HL-60 (cell line): Measurements from ENCODE around the gene CDC42BPB.
A peak's percentile ranks its signal among the peaks of the same experiment; 100 is the strongest.

Experiments used
- DNase-seq, 2 experiments: peaks; one replicate each; pipeline ENCODE4 v3.0.0-alpha.2; 2010 to 2020; ENCODE audit warnings: low read depth in 1 of 2, low spot score in 1 of 2
- H3K27ac ChIP-seq: fragments of 250-450 bp; sonication (Bioruptor Pico); replicated peaks from 2 replicates; pipeline ENCODE4 v1.5.1; 2020; ENCODE audit warnings: mild to moderate bottlenecking, moderate library complexity
- H3K27me3 ChIP-seq: fragments of 250-450 bp; sonication (Bioruptor Pico); 2 replicates; pipeline ENCODE4 v1.5.1; 2021; ENCODE audit warnings: mild to moderate bottlenecking, moderate library complexity; ENCODE audit not compliant: insufficient read depth, poor library complexity, severe bottlenecking
- H3K4me3 ChIP-seq: replicated peaks from 2 replicates; pipeline ENCODE4 v1.5.1; 2011; ENCODE audit warnings: mild to moderate bottlenecking, control low read depth, low read length; ENCODE audit not compliant: insufficient read depth
- CTCF ChIP-seq: IDR thresholded peaks from one replicate; pipeline ENCODE4 v1.5.1; 2011; ENCODE audit warnings: low read length, control low read depth, inconsistent platforms; ENCODE audit not compliant: insufficient read depth
- GABPA ChIP-seq: IDR thresholded peaks from 2 replicates; pipeline ENCODE4 v1.6.1; 2012; ENCODE audit warnings: low read depth
- POLR2AphosphoS5 ChIP-seq: IDR thresholded peaks from 2 replicates; pipeline ENCODE4 v1.6.1; 2012; ENCODE audit warnings: low read depth
- SPI1 ChIP-seq: IDR thresholded peaks from 2 replicates; pipeline ENCODE4 v1.6.1; 2012; ENCODE audit warnings: low read depth, mild to moderate bottlenecking, borderline replicate concordance
- TF ChIP-seq, protein P1 (sequence below): IDR thresholded peaks from 2 replicates; pipeline ENCODE4 v1.6.1; 2012; ENCODE audit warnings: low read depth; ENCODE audit not compliant: insufficient replicate concordance

CDC42BPB gene

GRCh38 chr14:103072595-103073366, 15.4 kb upstream of the CDC42BPB start:
- H3K27ac ChIP-seq = no peak overlapping the region
- H3K4me3 ChIP-seq = no peak overlapping the region
- H3K27me3 ChIP-seq = peaks cover 10% of the 10 kb centered on the region
- no peak for DNase-seq
- no peak for TF ChIP-seq CTCF
- no peak for TF ChIP-seq GABPA
- TF ChIP-seq, protein P1, sequence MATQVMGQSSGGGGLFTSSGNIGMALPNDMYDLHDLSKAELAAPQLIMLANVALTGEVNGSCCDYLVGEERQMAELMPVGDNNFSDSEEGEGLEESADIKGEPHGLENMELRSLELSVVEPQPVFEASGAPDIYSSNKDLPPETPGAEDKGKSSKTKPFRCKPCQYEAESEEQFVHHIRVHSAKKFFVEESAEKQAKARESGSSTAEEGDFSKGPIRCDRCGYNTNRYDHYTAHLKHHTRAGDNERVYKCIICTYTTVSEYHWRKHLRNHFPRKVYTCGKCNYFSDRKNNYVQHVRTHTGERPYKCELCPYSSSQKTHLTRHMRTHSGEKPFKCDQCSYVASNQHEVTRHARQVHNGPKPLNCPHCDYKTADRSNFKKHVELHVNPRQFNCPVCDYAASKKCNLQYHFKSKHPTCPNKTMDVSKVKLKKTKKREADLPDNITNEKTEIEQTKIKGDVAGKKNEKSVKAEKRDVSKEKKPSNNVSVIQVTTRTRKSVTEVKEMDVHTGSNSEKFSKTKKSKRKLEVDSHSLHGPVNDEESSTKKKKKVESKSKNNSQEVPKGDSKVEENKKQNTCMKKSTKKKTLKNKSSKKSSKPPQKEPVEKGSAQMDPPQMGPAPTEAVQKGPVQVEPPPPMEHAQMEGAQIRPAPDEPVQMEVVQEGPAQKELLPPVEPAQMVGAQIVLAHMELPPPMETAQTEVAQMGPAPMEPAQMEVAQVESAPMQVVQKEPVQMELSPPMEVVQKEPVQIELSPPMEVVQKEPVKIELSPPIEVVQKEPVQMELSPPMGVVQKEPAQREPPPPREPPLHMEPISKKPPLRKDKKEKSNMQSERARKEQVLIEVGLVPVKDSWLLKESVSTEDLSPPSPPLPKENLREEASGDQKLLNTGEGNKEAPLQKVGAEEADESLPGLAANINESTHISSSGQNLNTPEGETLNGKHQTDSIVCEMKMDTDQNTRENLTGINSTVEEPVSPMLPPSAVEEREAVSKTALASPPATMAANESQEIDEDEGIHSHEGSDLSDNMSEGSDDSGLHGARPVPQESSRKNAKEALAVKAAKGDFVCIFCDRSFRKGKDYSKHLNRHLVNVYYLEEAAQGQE = no peak

GRCh38 chr14:103071544-103072251, 14.3 kb upstream of the CDC42BPB start:
- Histone ChIP-seq H3K4me3 (no peak overlapping the region), H3K27me3 (peaks cover 10% of the 10 kb centered on the region), H3K27ac (no peak overlapping the region)
- no peak for TF ChIP-seq GABPA
- no peak for TF ChIP-seq POLR2AphosphoS5
- TF ChIP-seq, protein P1 = no peak
- TF ChIP-seq CTCF = no peak
- TF ChIP-seq SPI1 = no peak
- DNase-seq = peak in 1 of 2 experiments; percentile 16

DNA sequence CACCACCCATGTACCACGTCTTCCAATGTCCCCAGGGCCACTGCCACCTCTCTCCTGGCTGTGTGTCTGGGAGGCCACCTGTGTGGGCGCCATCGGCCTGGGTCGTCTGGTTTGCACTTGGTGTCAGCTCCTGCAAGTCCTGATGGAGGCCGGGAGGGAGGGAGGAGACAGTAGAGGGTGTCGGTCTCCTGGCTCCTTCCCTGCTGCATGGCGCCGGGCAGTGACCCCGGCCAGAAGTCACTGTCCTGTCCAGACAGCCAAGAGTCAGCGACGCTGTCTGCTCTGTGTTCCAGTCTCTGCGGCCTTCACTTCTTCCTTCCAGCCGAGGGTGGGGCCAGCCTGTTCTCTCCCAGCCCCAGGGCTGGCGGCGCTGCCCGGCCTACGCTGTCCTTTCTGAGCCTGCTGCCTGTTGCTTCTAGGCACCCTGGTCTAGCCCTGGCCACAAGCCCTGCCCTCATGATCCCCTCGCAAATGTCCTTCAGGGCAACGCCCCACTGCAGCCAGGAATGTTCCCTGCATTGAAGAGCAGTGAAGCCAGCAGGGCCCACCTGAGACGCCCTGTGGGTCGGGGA, 13.7 kb upstream of the CDC42BPB start:
- Histone ChIP-seq H3K4me3 (no peak overlapping the region), H3K27ac (no peak overlapping the region), H3K27me3 (peaks cover 10% of the 10 kb centered on the region)
- TF ChIP-seq, protein P1 = no peak
- TF ChIP-seq CTCF (no peak), SPI1 (no peak), POLR2AphosphoS5 (no peak), GABPA (no peak)
- DNase-seq = no peak
